Measurements from ENCODE around the gene BIN1.

Gene BIN1

GRCh38 chr2:127069536-127069935 is 37.4 kb downstream of the BIN1 start:
- Histone ChIP-seq H4K91ac (ENCODE audit: low read length) (no peak overlapping the region), H2BK120ac (ENCODE audit: low read depth, low read length) (no peak overlapping the region), H3K14ac (ENCODE audit: low read length in 2 of 2) (no peak overlapping the region), H3K4me2 (ENCODE audit: low read length, poor library complexity, severe bottlenecking) (no peak overlapping the region), H2AFZ (ENCODE audit: low read depth, low read length) (no peak overlapping the region), H2BK5ac (ENCODE audit: low read depth, low read length, poor library complexity, severe bottlenecking) (no peak overlapping the region), H3K9ac (ENCODE audit: low read length) (no peak overlapping the region), H3K18ac (ENCODE audit: low read depth in 1 of 2, low read length in 2 of 2) (no peak overlapping the region), H2BK12ac (ENCODE audit: low read length in 2 of 2) (no peak overlapping the region), H3K23ac (ENCODE audit: low read length in 2 of 2) (no peak overlapping the region), H3K4me1 (ENCODE audit: control insufficient read depth, insufficient read depth, low read depth, low read length) (peaks cover 59% of the 10 kb centered on the region), H2AK5ac (ENCODE audit: low read length, severe bottlenecking) (no peak overlapping the region), H3K27me3 (ENCODE audit: control insufficient read depth in 1 of 2, insufficient read depth in 1 of 2, low read length in 2 of 2) (no peaks in the 10 kb centered on the region), H3K27ac (ENCODE audit: low read length, poor library complexity, severe bottlenecking) (no peak overlapping the region), H3K4ac (ENCODE audit: low read depth in 1 of 2, low read length in 2 of 2) (no peak overlapping the region), H4K8ac (ENCODE audit: low read length) (no peak overlapping the region), H3K9me3 (ENCODE audit: control insufficient read depth, low read length) (no peaks in the 10 kb centered on the region), H3K79me1 (replicated peaks; ENCODE audit: low read length, poor library complexity, severe bottlenecking) (peaks cover 40% of the 10 kb centered on the region), H2BK15ac (ENCODE audit: low read depth, poor library complexity, severe bottlenecking) (no peak overlapping the region), H3K36me3 (ENCODE audit: control insufficient read depth in 1 of 2, insufficient read depth in 2 of 2, low read depth in 1 of 2, low read length in 2 of 2) (peaks cover 34 to 76% of the 10 kb centered on the region in 2 experiments), H3K4me3 (ENCODE audit: insufficient read depth in 1 of 2, low read depth in 1 of 2, low read length in 2 of 2) (no peak overlapping the region)
- WGBS: 93% methylated on average over 11 of the region's 11 CpGs
- no peak for DNase-seq

GRCh38 chr2:127069003-127069402 is 38.0 kb downstream of the BIN1 start:
- H3K4me2 ChIP-seq (ENCODE audit: low read length, poor library complexity, severe bottlenecking): no peak overlapping the region
- no peak overlapping the region for H4K8ac ChIP-seq (ENCODE audit: low read length)
- DNase-seq: no peak
- no peak overlapping the region for H3K4me3 ChIP-seq (ENCODE audit: insufficient read depth in 1 of 2, low read depth in 1 of 2, low read length in 2 of 2)
- no peak overlapping the region for H3K14ac ChIP-seq (ENCODE audit: low read length in 2 of 2)
- H2BK12ac ChIP-seq (ENCODE audit: low read length in 2 of 2): no peak overlapping the region
- H2BK5ac ChIP-seq (ENCODE audit: low read depth, low read length, poor library complexity, severe bottlenecking): no peak overlapping the region
- H3K23ac ChIP-seq (ENCODE audit: low read length in 2 of 2): no peak overlapping the region
- H3K4ac ChIP-seq (ENCODE audit: low read depth in 1 of 2, low read length in 2 of 2): no peak overlapping the region
- no peak overlapping the region for H4K91ac ChIP-seq (ENCODE audit: low read length)
- no peaks in the 10 kb centered on the region for H3K9me3 ChIP-seq (ENCODE audit: control insufficient read depth, low read length)
- no peak overlapping the region for H2AFZ ChIP-seq (ENCODE audit: low read depth, low read length)
- H2BK15ac ChIP-seq (ENCODE audit: low read depth, poor library complexity, severe bottlenecking): no peak overlapping the region
- no peak overlapping the region for H3K18ac ChIP-seq (ENCODE audit: low read depth in 1 of 2, low read length in 2 of 2)
- H3K79me1 ChIP-seq (replicated peaks; ENCODE audit: low read length, poor library complexity, severe bottlenecking): peaks cover 42% of the 10 kb centered on the region
- peaks cover 59% of the 10 kb centered on the region for H3K4me1 ChIP-seq (ENCODE audit: control insufficient read depth, insufficient read depth, low read depth, low read length)
- no peaks in the 10 kb centered on the region for H3K27me3 ChIP-seq (ENCODE audit: control insufficient read depth in 1 of 2, insufficient read depth in 1 of 2, low read length in 2 of 2)
- H2BK120ac ChIP-seq (ENCODE audit: low read depth, low read length): no peak overlapping the region
- H3K9ac ChIP-seq (ENCODE audit: low read length): no peak overlapping the region
- H2AK5ac ChIP-seq (ENCODE audit: low read length, severe bottlenecking): no peak overlapping the region
- peaks cover 34 to 76% of the 10 kb centered on the region in 2 experiments for H3K36me3 ChIP-seq (ENCODE audit: control insufficient read depth in 1 of 2, insufficient read depth in 2 of 2, low read depth in 1 of 2, low read length in 2 of 2)
- H3K27ac ChIP-seq (ENCODE audit: low read length, poor library complexity, severe bottlenecking): no peak overlapping the region
- 87% methylated on average over 10 of the region's 10 CpGs for WGBS

- no peak overlapping the region for H3K23ac ChIP-seq (ENCODE audit: low read length in 2 of 2)
- WGBS: 90% methylated on average over 19 of the region's 20 CpGs
Measured at GRCh38 chr2:127068351-127068741, 38.6 kb downstream of the BIN1 start.

GRCh38 chr2:127067620-127068350 is 39.2 kb downstream of the BIN1 start:
- Histone ChIP-seq H3K4me3 (ENCODE audit: insufficient read depth in 1 of 2, low read depth in 1 of 2, low read length in 2 of 2) (no peak overlapping the region), H3K23ac (ENCODE audit: low read length in 2 of 2) (no peak overlapping the region), H2BK5ac (ENCODE audit: low read depth, low read length, poor library complexity, severe bottlenecking) (no peak overlapping the region), H3K9me3 (ENCODE audit: control insufficient read depth, low read length) (no peaks in the 10 kb centered on the region), H3K4ac (ENCODE audit: low read depth in 1 of 2, low read length in 2 of 2) (peak overlapping the region in 1 of 2 experiments; percentile 15), H4K8ac (ENCODE audit: low read length) (no peak overlapping the region), H3K36me3 (ENCODE audit: control insufficient read depth in 1 of 2, insufficient read depth in 2 of 2, low read depth in 1 of 2, low read length in 2 of 2) (peaks cover 46 to 76% of the 10 kb centered on the region in 2 experiments), H2BK120ac (ENCODE audit: low read depth, low read length) (peak overlapping the region; percentile 50), H3K4me1 (ENCODE audit: control insufficient read depth, insufficient read depth, low read depth, low read length) (peaks cover 54% of the 10 kb centered on the region), H4K91ac (ENCODE audit: low read length) (peak overlapping the region; percentile 40), H2AK5ac (ENCODE audit: low read length, severe bottlenecking) (peak overlapping the region; percentile 66), H3K9ac (ENCODE audit: low read length) (peak overlapping the region; percentile 86), H3K14ac (ENCODE audit: low read length in 2 of 2) (no peak overlapping the region), H2AFZ (ENCODE audit: low read depth, low read length) (no peak overlapping the region), H2BK12ac (ENCODE audit: low read length in 2 of 2) (peak overlapping the region; percentile 65 to 68), H2BK15ac (ENCODE audit: low read depth, poor library complexity, severe bottlenecking) (peak overlapping the region; percentile 54), H3K4me2 (ENCODE audit: low read length, poor library complexity, severe bottlenecking) (no peak overlapping the region), H3K27me3 (ENCODE audit: control insufficient read depth in 1 of 2, insufficient read depth in 1 of 2, low read length in 2 of 2) (no peaks in the 10 kb centered on the region), H3K27ac (ENCODE audit: low read length, poor library complexity, severe bottlenecking) (no peak overlapping the region), H3K18ac (ENCODE audit: low read depth in 1 of 2, low read length in 2 of 2) (peak overlapping the region in 1 of 2 experiments; percentile 6), H3K79me1 (replicated peaks; ENCODE audit: low read length, poor library complexity, severe bottlenecking) (peaks cover 40% of the 10 kb centered on the region)
- peak; percentile 62 for DNase-seq
- WGBS: 60% methylated on average over 19 of the region's 19 CpGs

More at GRCh38 chr2:127068351-127068741, 38.6 kb downstream of the BIN1 start:
- no peak overlapping the region for H3K4me3 ChIP-seq (ENCODE audit: insufficient read depth in 1 of 2, low read depth in 1 of 2, low read length in 2 of 2)
- H3K14ac ChIP-seq (ENCODE audit: low read length in 2 of 2): no peak overlapping the region
- no peaks in the 10 kb centered on the region for H3K9me3 ChIP-seq (ENCODE audit: control insufficient read depth, low read length)
- H2AK5ac ChIP-seq (ENCODE audit: low read length, severe bottlenecking): no peak overlapping the region
- DNase-seq: no peak
- H3K27me3 ChIP-seq (ENCODE audit: control insufficient read depth in 1 of 2, insufficient read depth in 1 of 2, low read length in 2 of 2): no peaks in the 10 kb centered on the region
- peaks cover 42% of the 10 kb centered on the region for H3K79me1 ChIP-seq (replicated peaks; ENCODE audit: low read length, poor library complexity, severe bottlenecking)
- no peak overlapping the region for H2BK15ac ChIP-seq (ENCODE audit: low read depth, poor library complexity, severe bottlenecking)
- H2BK5ac ChIP-seq (ENCODE audit: low read depth, low read length, poor library complexity, severe bottlenecking): no peak overlapping the region
- H2AFZ ChIP-seq (ENCODE audit: low read depth, low read length): no peak overlapping the region
- peaks cover 40 to 76% of the 10 kb centered on the region in 2 experiments for H3K36me3 ChIP-seq (ENCODE audit: control insufficient read depth in 1 of 2, insufficient read depth in 2 of 2, low read depth in 1 of 2, low read length in 2 of 2)
- peak overlapping the region; percentile 50 for H2BK120ac ChIP-seq (ENCODE audit: low read depth, low read length)
- no peak overlapping the region for H3K27ac ChIP-seq (ENCODE audit: low read length, poor library complexity, severe bottlenecking)
- H4K91ac ChIP-seq (ENCODE audit: low read length): no peak overlapping the region
- H3K4me2 ChIP-seq (ENCODE audit: low read length, poor library complexity, severe bottlenecking): no peak overlapping the region
- H4K8ac ChIP-seq (ENCODE audit: low read length): no peak overlapping the region
- no peak overlapping the region for H3K18ac ChIP-seq (ENCODE audit: low read depth in 1 of 2, low read length in 2 of 2)
- H3K9ac ChIP-seq (ENCODE audit: low read length): peak overlapping the region; percentile 86
- peaks cover 59% of the 10 kb centered on the region for H3K4me1 ChIP-seq (ENCODE audit: control insufficient read depth, insufficient read depth, low read depth, low read length)
- H3K4ac ChIP-seq (ENCODE audit: low read depth in 1 of 2, low read length in 2 of 2): no peak overlapping the region
- peak overlapping the region in 1 of 2 experiments; percentile 68 for H2BK12ac ChIP-seq (ENCODE audit: low read length in 2 of 2)

Measured in mesenchymal stem cell (in vitro differentiated cells and primary cell).